Measurements from ENCODE around the gene SYCP3.
"Not testable (repeated sequence)": the region's sequence is repeated elsewhere in the genome, so short reads cannot be mapped to it uniquely, and the experiment has no call there.

The SYCP3 gene

DNA sequence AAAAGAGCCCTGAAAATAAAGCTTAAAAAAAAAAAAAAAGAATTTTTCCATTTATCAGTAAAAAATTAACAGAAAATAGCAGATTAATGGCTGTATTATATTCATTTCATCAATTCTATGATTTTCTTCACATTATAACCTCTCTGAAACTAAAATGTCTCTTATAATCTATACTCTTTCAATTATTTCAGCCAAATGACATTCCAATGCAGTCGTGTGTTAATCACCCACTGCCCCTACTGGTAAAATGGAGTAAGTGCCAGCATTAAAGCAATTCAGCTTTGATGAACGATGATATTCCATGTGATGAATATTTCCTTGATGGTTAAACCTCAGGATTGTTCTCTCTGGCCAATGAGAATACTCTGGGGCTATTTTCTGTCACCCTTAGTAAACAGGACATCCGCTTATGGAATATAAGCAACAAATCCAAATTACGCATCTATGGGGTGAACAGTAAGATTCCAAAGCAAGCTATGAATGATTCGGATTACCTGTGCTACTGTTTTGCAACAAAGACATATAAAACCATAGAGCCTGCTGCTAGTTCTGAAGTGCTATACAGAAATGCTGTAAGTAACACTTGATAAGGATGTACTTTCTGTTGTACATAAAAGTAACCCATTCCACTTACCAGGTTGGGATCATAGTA, 20.3 kb upstream of the SYCP3 start:
- no peak for DNase-seq

- no peak for DNase-seq
Measured at GRCh38 chr12:101750152-101750551, 10.9 kb upstream of the SYCP3 start.

- no peak for DNase-seq
Measured at GRCh38 chr12:101749657-101750056, 10.4 kb upstream of the SYCP3 start.

DNA sequence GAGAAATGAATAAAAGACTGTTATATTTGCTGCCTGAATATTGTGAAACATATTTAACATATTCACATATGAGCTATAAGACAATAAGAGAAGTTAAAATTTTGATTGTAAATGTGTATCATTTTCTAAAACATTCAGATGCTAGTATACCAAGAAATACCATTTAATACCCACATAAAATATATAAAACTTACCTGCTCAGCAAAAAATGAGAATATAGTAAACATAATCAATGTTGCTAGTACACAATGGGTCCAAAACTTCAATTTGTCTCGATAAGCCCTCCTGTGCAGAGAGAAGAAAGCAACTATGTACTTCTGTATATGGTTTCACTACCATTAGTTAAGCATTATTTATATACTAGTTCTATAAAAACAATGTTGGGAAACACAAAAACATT, 9.6 kb upstream of the SYCP3 start:
- no peak for DNase-seq

GRCh38 chr12:101747697-101748096, 8.4 kb upstream of the SYCP3 start:
- no peak for DNase-seq

GRCh38 chr12:101746661-101747060, 7.4 kb upstream of the SYCP3 start:
- DNase-seq, result no peak

- no peak for DNase-seq
Measured at GRCh38 chr12:101746196-101746595, 6.9 kb upstream of the SYCP3 start.

DNA sequence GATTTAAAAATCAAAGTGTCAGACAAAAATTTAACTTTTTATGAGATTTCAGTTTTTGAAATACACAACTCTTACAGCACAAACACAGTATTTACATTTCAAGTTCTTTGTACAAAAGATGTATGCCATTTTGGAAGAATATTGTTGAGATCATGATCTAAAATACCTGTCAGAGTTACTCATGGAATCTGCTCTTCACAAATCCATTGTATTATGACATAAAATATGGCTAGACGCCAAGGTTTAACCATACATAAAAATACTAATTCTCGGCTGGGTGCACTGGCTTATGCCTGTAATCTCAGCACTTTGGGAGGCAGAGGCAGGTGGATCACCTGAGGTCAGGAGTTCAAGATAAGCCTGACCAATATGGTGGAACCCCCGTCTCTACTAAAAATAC, 6.2 kb upstream of the SYCP3 start:
- no peak for DNase-seq

- no peak for DNase-seq
Measured at GRCh38 chr12:101743724-101744472, 4.6 kb upstream of the SYCP3 start.

GRCh38 chr12:101743242-101743641, 4.0 kb upstream of the SYCP3 start:
- DNase-seq, result no peak

- DNase-seq, result no peak
Measured at GRCh38 chr12:101740980-101741379, 1.7 kb upstream of the SYCP3 start.

DNA sequence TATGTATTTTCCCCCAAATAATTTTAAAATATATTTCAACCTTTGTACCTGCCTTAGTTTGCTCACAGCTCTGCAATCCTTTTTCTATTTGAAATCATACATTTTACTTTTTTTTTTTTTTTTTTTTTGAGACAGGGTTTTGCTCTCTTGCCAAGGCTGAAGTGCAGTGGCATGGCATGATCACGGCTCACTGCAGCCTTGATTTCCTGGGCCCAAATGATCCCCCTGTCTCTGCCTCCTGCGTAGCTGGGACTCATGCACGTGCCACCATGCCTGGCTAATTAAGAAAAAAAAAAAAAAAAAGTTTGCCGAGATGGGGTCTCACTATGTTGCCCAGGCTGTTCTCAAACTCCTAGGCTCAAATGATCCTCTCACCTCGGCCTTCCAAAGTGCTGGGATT, 1.3 kb upstream of the SYCP3 start:
- DNase-seq, result no peak

DNA sequence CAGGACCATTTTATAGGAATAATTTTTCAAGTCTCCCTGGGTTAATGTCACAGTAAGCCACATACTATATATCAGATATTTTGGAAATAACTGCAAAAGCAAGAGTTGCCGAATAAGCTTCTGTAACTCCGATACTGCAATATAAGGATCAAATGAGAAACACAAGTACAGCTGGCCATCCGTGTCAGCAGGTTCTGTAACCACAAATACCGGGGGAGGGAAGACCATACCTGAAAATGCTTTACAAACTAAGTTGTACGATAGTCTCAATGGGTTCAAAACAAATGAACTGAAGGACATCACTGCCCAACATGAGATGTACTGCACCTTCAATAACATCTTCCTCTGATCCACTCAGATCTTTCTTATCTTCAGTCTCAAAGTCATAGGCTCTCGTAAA, 1.8 kb downstream of the SYCP3 start:
- DNase-seq, result no peak

DNA sequence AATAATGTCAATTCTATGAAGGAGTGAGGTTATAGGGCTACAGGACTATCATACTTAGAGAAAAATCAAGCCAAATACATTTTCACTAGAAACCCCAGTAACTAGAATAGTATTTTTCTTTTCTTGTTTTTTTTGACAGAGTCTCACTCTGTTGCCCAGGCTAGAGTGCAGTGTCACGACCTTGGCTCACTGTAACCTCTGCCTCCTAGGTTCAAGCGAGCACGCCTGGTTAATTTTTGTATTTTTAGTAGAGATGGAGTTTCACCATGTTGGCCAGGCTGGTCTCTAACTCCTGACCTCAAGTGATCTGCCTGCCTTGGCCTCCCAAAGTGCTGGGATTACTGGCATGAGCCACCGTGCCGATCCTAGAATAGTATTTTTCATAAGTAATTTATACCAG, 4.8 kb downstream of the SYCP3 start:
- DNase-seq, result not testable (repeated sequence)

DNA sequence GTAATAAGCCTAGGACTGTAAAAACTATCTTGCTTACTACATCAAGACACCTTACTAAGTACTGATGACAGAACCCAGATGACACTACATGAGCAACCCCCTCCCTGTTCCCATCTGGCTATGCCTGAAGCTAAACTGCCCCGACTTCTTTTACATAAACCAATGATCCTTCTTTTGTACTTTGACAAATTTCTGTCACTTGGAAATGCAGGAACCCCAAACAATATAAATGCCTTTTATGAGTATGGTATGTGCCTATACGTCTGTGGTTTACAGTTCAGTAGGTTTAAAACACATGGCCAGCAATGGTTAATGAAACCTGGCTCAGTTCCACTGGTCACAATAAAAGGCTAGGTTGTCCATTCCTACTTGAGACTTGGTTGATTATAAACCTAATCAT, 6.1 kb downstream of the SYCP3 start:
- DNase-seq, result no peak

DNA sequence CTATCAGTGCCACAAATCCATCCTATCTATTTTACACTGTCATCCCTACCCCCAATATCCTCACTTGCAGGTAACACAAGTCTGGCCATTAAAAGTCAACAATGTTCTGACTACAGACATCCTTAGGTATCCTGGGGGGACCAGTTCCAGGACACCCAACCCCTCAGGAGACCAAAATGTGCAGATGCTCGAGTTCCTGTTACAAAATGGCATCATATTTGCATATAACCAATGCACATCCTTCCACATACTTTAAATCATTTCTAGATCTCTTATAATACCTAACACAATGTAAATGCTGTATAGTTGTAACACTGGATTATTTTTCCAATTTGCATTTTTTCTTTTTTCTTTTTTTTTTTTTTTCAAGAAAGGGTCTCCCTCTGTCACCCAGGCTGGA, 6.9 kb downstream of the SYCP3 start:
- no peak for DNase-seq

GRCh38 chr12:101729842-101730241, 9.4 kb downstream of the SYCP3 start:
- DNase-seq, result no peak

GRCh38 chr12:101727098-101727497, 12.2 kb downstream of the SYCP3 start:
- no peak for DNase-seq

- DNase-seq, result no peak
Measured at GRCh38 chr12:101722392-101722791, 16.9 kb downstream of the SYCP3 start.

DNA sequence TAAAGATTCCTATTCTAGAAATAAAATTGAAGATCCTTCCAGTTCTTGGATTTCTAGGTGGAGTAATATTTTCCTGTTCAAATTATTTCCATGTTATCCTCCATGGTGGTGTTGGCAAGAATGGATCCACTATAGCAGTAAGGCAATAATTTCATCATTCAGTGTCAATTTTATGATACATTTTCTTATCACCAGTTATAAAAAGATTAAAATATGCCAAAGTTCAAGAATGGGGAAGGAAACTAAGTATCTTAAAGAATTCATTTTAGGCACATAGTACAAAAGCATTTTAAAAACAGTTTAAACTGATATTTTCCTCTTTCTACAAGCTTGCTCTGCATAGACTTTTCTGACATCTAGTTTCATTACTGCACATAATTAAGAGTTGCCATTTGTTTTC, 19.1 kb downstream of the SYCP3 start:
- no peak for DNase-seq

DNA sequence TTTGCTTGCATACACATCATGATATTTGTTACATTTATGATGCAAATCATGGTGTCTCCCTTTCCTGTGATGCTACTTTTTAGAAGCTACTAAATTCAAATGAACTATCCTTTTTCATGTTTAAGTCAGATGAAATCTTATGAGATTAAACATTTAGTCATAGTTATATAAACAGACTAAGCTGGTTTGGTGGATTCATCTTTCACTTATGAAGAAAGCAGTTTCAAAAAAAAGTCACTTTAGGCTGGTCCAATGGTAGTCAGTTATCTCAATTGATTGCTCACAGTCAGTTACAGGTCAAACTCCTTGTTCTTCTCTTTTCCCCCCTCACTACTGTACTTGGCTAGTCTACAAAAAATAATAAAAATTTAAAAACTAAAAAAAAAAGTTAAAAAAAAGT, 19.7 kb downstream of the SYCP3 start:
- no peak for DNase-seq

DNA sequence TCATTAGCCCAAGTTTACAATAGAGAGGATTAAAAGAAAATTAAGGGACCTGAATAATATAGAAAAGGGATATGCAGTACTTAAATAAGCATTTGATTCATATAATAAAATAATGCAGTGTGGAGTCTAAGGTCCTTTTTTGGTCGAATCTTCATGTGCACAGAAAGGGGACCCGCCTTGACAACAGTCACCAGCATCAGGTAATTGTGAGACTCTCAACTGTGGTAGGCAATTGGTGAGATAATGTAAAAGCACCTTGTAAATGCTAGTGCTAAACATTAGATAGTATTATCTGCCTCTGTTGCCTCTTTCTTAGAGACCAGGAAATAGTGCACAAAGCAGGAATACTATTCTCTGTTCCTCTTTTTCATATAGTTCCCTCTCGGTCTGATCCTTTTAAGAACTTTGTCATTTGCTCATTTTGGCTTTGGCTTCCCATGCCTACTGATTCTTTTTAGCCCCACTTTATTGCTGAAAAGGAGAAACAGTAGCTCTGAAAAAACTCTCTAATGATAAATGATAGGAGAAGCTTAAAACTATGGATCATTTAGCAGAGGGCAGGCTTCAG, 24.3 kb downstream of the SYCP3 start:
- no peak for DNase-seq

- DNase-seq, result no peak
Measured at GRCh38 chr12:101713930-101714329, 25.3 kb downstream of the SYCP3 start.

GRCh38 chr12:101713059-101713682, 26.1 kb downstream of the SYCP3 start:
- DNase-seq, result no peak
